NT2/D1 (cell line): Measurements from ENCODE around the gene TMPRSS9.

Source experiments
- SUZ12 ChIP-seq: IDR thresholded peaks from 2 replicates; pipeline ENCODE4 v1.6.1; 2011; ENCODE audit not compliant: insufficient read length, insufficient read depth; ENCODE audit errors: extremely low read depth
- YY1 ChIP-seq: IDR thresholded peaks from 2 replicates; pipeline ENCODE4 v1.6.1; 2011; ENCODE audit not compliant: insufficient read length, insufficient read depth
- ZNF274 ChIP-seq: IDR thresholded peaks from 2 replicates; pipeline ENCODE4 v1.6.1; 2011; ENCODE audit warnings: mild to moderate bottlenecking, low read depth, low read length

GRCh38 chr19:2458054-2458453 is 98.0 kb downstream of the TMPRSS9 start:
- TF ChIP-seq SUZ12 (no peak), YY1 (no peak), ZNF274 (no peak)
